ENCODE measurements around the gene DDI2.
A peak's percentile ranks its signal among the peaks of the same experiment; 100 is the strongest.
"Not testable (repeated sequence)": the region's sequence is repeated elsewhere in the genome, so short reads cannot be mapped to it uniquely, and the experiment has no call there.

DDI2 gene

GRCh38 chr1:15637826-15638225 is 20.6 kb downstream of the DDI2 start:
- Mint-ChIP-seq H3K4me1 (peaks cover 3 to 10% of the 10 kb centered on the region in 2 donors), H3K27ac (no peak overlapping the region), H3K27me3 (no peaks in the 10 kb centered on the region), H3K9me3 (no peaks in the 10 kb centered on the region), H3K36me3 (peaks cover 49 to 52% of the 10 kb centered on the region in 2 donors), H3K4me3 (no peak overlapping the region)
- no peak for ATAC-seq (replicated peaks)
- no peak for DNase-seq

GRCh38 chr1:15639262-15639661 is 22.0 kb downstream of the DDI2 start:
- no peak overlapping the region for H3K27ac Mint-ChIP-seq
- no peaks in the 10 kb centered on the region for H3K9me3 Mint-ChIP-seq
- H3K27me3 Mint-ChIP-seq = no peaks in the 10 kb centered on the region
- no peak for ATAC-seq (replicated peaks)
- DNase-seq = no peak
- H3K36me3 Mint-ChIP-seq = peaks cover 54 to 61% of the 10 kb centered on the region in 2 donors
- no peak overlapping the region for H3K4me3 Mint-ChIP-seq
- peaks cover 3 to 10% of the 10 kb centered on the region in 2 donors for H3K4me1 Mint-ChIP-seq

- Mint-ChIP-seq H3K27me3 (no peaks in the 10 kb centered on the region), H3K9me3 (no peaks in the 10 kb centered on the region), H3K36me3 (peaks cover 53 to 60% of the 10 kb centered on the region in 2 donors), H3K4me1 (peaks cover 3 to 10% of the 10 kb centered on the region in 2 donors), H3K4me3 (no peak overlapping the region), H3K27ac (peak overlapping the region; percentile 69)
- ATAC-seq (replicated peaks) (no peak), DNase-seq (no peak)
Measured at GRCh38 chr1:15639931-15640330, 22.7 kb downstream of the DDI2 start.

- no peak for DNase-seq
- Mint-ChIP-seq H3K4me1 (peaks cover 5 to 15% of the 10 kb centered on the region in 2 donors), H3K4me3 (no peak overlapping the region), H3K27me3 (no peaks in the 10 kb centered on the region), H3K27ac (peak overlapping the region; percentile 80), H3K9me3 (no peaks in the 10 kb centered on the region), H3K36me3 (peaks cover 57 to 63% of the 10 kb centered on the region in 2 donors)
- ATAC-seq (replicated peaks) = no peak
Measured at GRCh38 chr1:15640667-15641066, 23.4 kb downstream of the DDI2 start.

- ATAC-seq (replicated peaks) = no peak
- Mint-ChIP-seq H3K4me1 (peaks cover 4 to 6% of the 10 kb centered on the region in 2 donors), H3K27ac (no peak overlapping the region), H3K4me3 (no peak overlapping the region), H3K27me3 (no peaks in the 10 kb centered on the region), H3K9me3 (no peaks in the 10 kb centered on the region), H3K36me3 (peaks cover 43 to 54% of the 10 kb centered on the region in 2 donors)
- no peak for DNase-seq
Measured at GRCh38 chr1:15649937-15650336, 32.7 kb downstream of the DDI2 start.

- Mint-ChIP-seq H3K27me3 (no peaks in the 10 kb centered on the region), H3K27ac (no peak overlapping the region), H3K9me3 (no peaks in the 10 kb centered on the region), H3K4me1 (peaks cover 2% of the 10 kb centered on the region in 2 donors), H3K4me3 (no peak overlapping the region), H3K36me3 (peaks cover 38 to 49% of the 10 kb centered on the region in 2 donors)
- ATAC-seq (replicated peaks) (no peak), DNase-seq (no peak)
Measured at GRCh38 chr1:15650433-15650832, 33.2 kb downstream of the DDI2 start.

GRCh38 chr1:15652130-15652529 is 34.9 kb downstream of the DDI2 start:
- not testable (repeated sequence) for ATAC-seq (replicated peaks); DNase-seq; H3K9me3 Mint-ChIP-seq; H3K4me3 Mint-ChIP-seq; H3K27ac Mint-ChIP-seq; H3K27me3 Mint-ChIP-seq; H3K4me1 Mint-ChIP-seq
- peaks cover 33 to 49% of the 10 kb centered on the region in 2 donors for H3K36me3 Mint-ChIP-seq

GRCh38 chr1:15654091-15654690 is 36.9 kb downstream of the DDI2 start:
- Mint-ChIP-seq H3K27ac (no peak overlapping the region), H3K9me3 (no peaks in the 10 kb centered on the region), H3K36me3 (peaks cover 26 to 36% of the 10 kb centered on the region in 2 donors), H3K4me3 (no peak overlapping the region), H3K4me1 (no peaks in the 10 kb centered on the region), H3K27me3 (no peaks in the 10 kb centered on the region)
- no peak for DNase-seq
- ATAC-seq (replicated peaks) = no peak

GRCh38 chr1:15656464-15656863 is 39.2 kb downstream of the DDI2 start:
- peaks cover 31 to 44% of the 10 kb centered on the region in 2 donors for H3K36me3 Mint-ChIP-seq
- no peak for DNase-seq
- no peaks in the 10 kb centered on the region for H3K27me3 Mint-ChIP-seq
- H3K4me3 Mint-ChIP-seq = no peak overlapping the region
- no peak overlapping the region for H3K27ac Mint-ChIP-seq
- H3K4me1 Mint-ChIP-seq = no peaks in the 10 kb centered on the region
- no peaks in the 10 kb centered on the region for H3K9me3 Mint-ChIP-seq
- no peak for ATAC-seq (replicated peaks)

GRCh38 chr1:15657021-15657420 is 39.8 kb downstream of the DDI2 start:
- no peak for ATAC-seq (replicated peaks)
- H3K4me3 Mint-ChIP-seq = no peak overlapping the region
- no peak overlapping the region for H3K27ac Mint-ChIP-seq
- no peaks in the 10 kb centered on the region for H3K9me3 Mint-ChIP-seq
- peaks cover 31 to 44% of the 10 kb centered on the region in 2 donors for H3K36me3 Mint-ChIP-seq
- DNase-seq = no peak
- no peaks in the 10 kb centered on the region for H3K4me1 Mint-ChIP-seq
- no peaks in the 10 kb centered on the region for H3K27me3 Mint-ChIP-seq

GRCh38 chr1:15660151-15660550 is 42.9 kb downstream of the DDI2 start:
- Mint-ChIP-seq H3K27ac (peak overlapping the region; percentile 67), H3K36me3 (peaks cover 32 to 41% of the 10 kb centered on the region in 2 donors), H3K27me3 (no peaks in the 10 kb centered on the region), H3K9me3 (no peaks in the 10 kb centered on the region), H3K4me3 (no peak overlapping the region), H3K4me1 (peaks cover 0 to under 1% of the 10 kb centered on the region in 2 donors)
- ATAC-seq (replicated peaks) (no peak), DNase-seq (no peak)

- no peak for ATAC-seq (replicated peaks)
- Mint-ChIP-seq H3K27ac (no peak overlapping the region), H3K4me3 (no peak overlapping the region), H3K4me1 (peaks cover 0 to 7% of the 10 kb centered on the region in 2 donors), H3K36me3 (peaks cover 37 to 42% of the 10 kb centered on the region in 2 donors), H3K9me3 (no peaks in the 10 kb centered on the region), H3K27me3 (no peaks in the 10 kb centered on the region)
- DNase-seq = no peak
Measured at GRCh38 chr1:15662477-15662876, 45.2 kb downstream of the DDI2 start.

GRCh38 chr1:15663925-15664324 is 46.7 kb downstream of the DDI2 start:
- Mint-ChIP-seq H3K27ac (no peak overlapping the region), H3K27me3 (no peaks in the 10 kb centered on the region), H3K4me1 (peaks cover 0 to 7% of the 10 kb centered on the region in 2 donors), H3K9me3 (no peaks in the 10 kb centered on the region), H3K36me3 (peaks cover 40 to 49% of the 10 kb centered on the region in 2 donors), H3K4me3 (no peak overlapping the region)
- ATAC-seq (replicated peaks) (no peak), DNase-seq (no peak)

- no peak overlapping the region for H3K4me3 Mint-ChIP-seq
- H3K36me3 Mint-ChIP-seq = peaks cover 21 to 22% of the 10 kb centered on the region in 2 donors
- H3K27ac Mint-ChIP-seq = no peak overlapping the region
- ATAC-seq (replicated peaks) (no peak), DNase-seq (no peak)
- H3K9me3 Mint-ChIP-seq = no peaks in the 10 kb centered on the region
- H3K4me1 Mint-ChIP-seq = peaks cover 16 to 22% of the 10 kb centered on the region in 2 donors
- H3K27me3 Mint-ChIP-seq = no peaks in the 10 kb centered on the region
Measured at GRCh38 chr1:15667362-15667761, 50.1 kb downstream of the DDI2 start.

- DNase-seq = no peak
- Mint-ChIP-seq H3K27ac (no peak overlapping the region), H3K9me3 (no peaks in the 10 kb centered on the region)
Measured at GRCh38 chr1:15668089-15668754, 51.0 kb downstream of the DDI2 start.

More at GRCh38 chr1:15668089-15668754, 51.0 kb downstream of the DDI2 start:
- H3K4me3 Mint-ChIP-seq = no peak overlapping the region
- no peak for ATAC-seq (replicated peaks)
- no peaks in the 10 kb centered on the region for H3K27me3 Mint-ChIP-seq
- peaks cover 16 to 22% of the 10 kb centered on the region in 2 donors for H3K4me1 Mint-ChIP-seq
- peaks cover 17 to 18% of the 10 kb centered on the region in 2 donors for H3K36me3 Mint-ChIP-seq

All from stimulated activated naive B cell treated with anti-CD40 and anti-IgM and Interleukin-4, amounts not matched to agents 10 μg/mL and 1 μg/mL and 100 μg/mL, for 72 hours (primary cell).